Heart left ventricle (tissue), 16 donors: ENCODE measurements around the gene C5. TPM values are rescaled to one million over a fixed set of nuclear protein-coding genes. Genes with fewer than 3 reads are reported as not detected.

Source experiments
- ATAC-seq, 4 donors: fragments of 200-7000 bp; cut with Tn5 transposase; one replicate each; pipeline ENCODE4 v1.9.1; 2020 to 2022; ENCODE audit warnings: moderate library complexity in 4 of 4, mild to moderate bottlenecking in 3 of 4, moderate number of reproducible peaks in 1 of 4
- DNase-seq, 5 donors: peaks; one replicate each; pipeline ENCODE4 v3.0.0-alpha.2; 2020
- H3K27ac ChIP-seq, 12 donors: fragments of 200-600 bp; sonication (generic) in 4 of 12; one replicate each; pipeline versions ENCODE4 v1.5.0 to v1.8.0; 2016 to 2022; ENCODE audit warnings: mild to moderate bottlenecking in 2 of 12
- H3K27me3 ChIP-seq, 9 donors: fragments of 200-600 bp; sonication (generic) in 2 of 9; one replicate each; pipeline versions ENCODE4 v1.5.1 to v1.8.0; 2016 to 2022; ENCODE audit warnings: mild to moderate bottlenecking in 3 of 9
- H3K36me3 ChIP-seq, 9 donors: fragments of 200-600 bp; sonication (generic) in 2 of 9; one replicate each; pipeline versions ENCODE4 v1.5.0 to v1.8.0; 2018 to 2022; ENCODE audit warnings: mild to moderate bottlenecking in 2 of 9
- H3K4me1 ChIP-seq, 12 donors: fragments of 200-600 bp; sonication (generic) in 4 of 12; one replicate each; pipeline versions ENCODE4 v1.5.0 to v1.8.0; 2016 to 2022; ENCODE audit warnings: mild to moderate bottlenecking in 3 of 12
- H3K4me3 ChIP-seq, 12 donors: fragments of 200-600 bp; sonication (generic) in 4 of 12; one replicate each; pipeline versions ENCODE4 v1.5.0 to v1.8.0; 2017 to 2022; ENCODE audit warnings: mild to moderate bottlenecking in 9 of 12, moderate library complexity in 4 of 12
- H3K9me3 ChIP-seq, 12 donors: fragments of 200-600 bp; sonication (generic) in 4 of 12; one replicate each; pipeline versions ENCODE4 v1.5.0 to v1.8.0; 2016 to 2022; ENCODE audit warnings: mild to moderate bottlenecking in 1 of 12
- POLR2A ChIP-seq, 2 donors: fragments of 450-650 bp; IDR thresholded peaks; one replicate each; pipeline ENCODE4 v1.6.1; 2017; ENCODE audit warnings: antibody characterized with exemption in 2 of 2, mild to moderate bottlenecking in 2 of 2, moderate library complexity in 2 of 2
- WGBS, 4 donors: extraction: QIAGEN DNeasy Blood & Tissue Kit in 2 of 4; methylation state at CpG; one replicate each; pipeline versions ENCODE4 v1.1.5 to v1.1.7; 2013 to 2018; 5-methylcytosine and 5-hydroxymethylcytosine counted together
- intact Hi-C, 10 donors: fragments of 100-400 bp; cut with DNase I; formaldehyde crosslinking; loops; one replicate each; pipeline versions ENCODE4 v1.11.1 to v1.14.2; 2022
- polyA plus RNA-seq, 2 donors: library from polyadenylated mRNA; stranded (reverse); fragments of 200-250 nt; gene quantifications; one replicate each; pipeline ENCODE4 v1.2.3, GENCODE V29; 2013
- total RNA-seq, 9 donors: library from RNA; depleted of rRNA in 2 of 9; stranded (reverse); fragments of >200 nt in 2 of 9; fragmentation: NEBNext Ultra II Directional in 3 of 9; extraction: Animal tissue kit (Norgen Biotek cat#: 25700) in 3 of 9; gene quantifications; one replicate each; pipeline versions ENCODE4 v1.1.0 to v1.2.4, GENCODE V29; 2016 to 2023
- TF ChIP-seq, protein P1 (sequence below), 12 donors: fragments of 200-600 bp; sonication (generic) in 4 of 12; IDR thresholded peaks; one replicate each; pipeline versions ENCODE4 v1.5.0 to v1.8.0; 2018 to 2022; ENCODE audit warnings: antibody characterized with exemption in 12 of 12, mild to moderate bottlenecking in 5 of 12
- donor health status: ischemic (EF 13 %, LVEDD 7.1; RV severe dilation, severe dysfunction).
- donor health status: healthy with polysubstance abuse.
- donor health status: DM: no; HTN: yes; CAD: no.
- donor health status: DM: no; HTN: no; CAD: no.
- donor health status: ischemic (EF 25% LVEDD 6.9; RV normal size, moderate dysfunction).
- donor health status: ischemic (EF 25% LVEDD 5.7; RV mildly dilated, moderate dysfunction).
- donor health status: healthy.
- donor health status: DM: yes; HTN: yes; CAD: no.
- donor health status: ischemic (EF 35%, LVEDD 5.7; RV mildly dilated, moderate dysfunction).
- donor health status: nonischemic (EF 11% LVEDD 7.7; RV severe dilation, severe dysfunction).
- donor health status: DM: yes; HTN: yes; CAD: no.
- donor health status: PGD.
- donor health status: ischemic (EF 29% LVEDD 5.4; RV normal size, mild dysfunction).
- donor health status: nonischemic (EF 23%, LVEDD 6.1; RV moderate dilation, normal function).

The C5 gene
- total and polyA plus RNA-seq, 11 donors, result 0.32 to 1.8 (median 0.54) TPM

DNA sequence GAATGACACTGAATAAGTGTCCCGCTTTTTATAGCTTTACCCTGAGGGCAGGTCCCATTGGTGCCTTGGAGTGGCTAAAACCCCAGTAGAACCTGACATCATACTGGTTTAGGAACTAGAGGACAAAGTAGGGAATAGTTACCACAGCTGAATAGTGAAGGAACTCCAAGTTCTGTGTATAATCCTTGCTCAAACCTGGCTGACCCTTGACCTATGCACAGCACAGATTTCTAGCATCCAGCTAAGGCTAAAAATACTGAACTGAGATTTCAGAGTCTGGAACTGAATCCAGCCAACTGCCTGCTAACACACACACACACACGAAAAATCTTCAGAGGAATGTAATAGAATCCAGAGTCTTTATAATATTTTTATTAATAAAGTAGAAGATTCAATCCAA, 50.8 kb downstream of the C5 start:
- TF ChIP-seq, protein P1, sequence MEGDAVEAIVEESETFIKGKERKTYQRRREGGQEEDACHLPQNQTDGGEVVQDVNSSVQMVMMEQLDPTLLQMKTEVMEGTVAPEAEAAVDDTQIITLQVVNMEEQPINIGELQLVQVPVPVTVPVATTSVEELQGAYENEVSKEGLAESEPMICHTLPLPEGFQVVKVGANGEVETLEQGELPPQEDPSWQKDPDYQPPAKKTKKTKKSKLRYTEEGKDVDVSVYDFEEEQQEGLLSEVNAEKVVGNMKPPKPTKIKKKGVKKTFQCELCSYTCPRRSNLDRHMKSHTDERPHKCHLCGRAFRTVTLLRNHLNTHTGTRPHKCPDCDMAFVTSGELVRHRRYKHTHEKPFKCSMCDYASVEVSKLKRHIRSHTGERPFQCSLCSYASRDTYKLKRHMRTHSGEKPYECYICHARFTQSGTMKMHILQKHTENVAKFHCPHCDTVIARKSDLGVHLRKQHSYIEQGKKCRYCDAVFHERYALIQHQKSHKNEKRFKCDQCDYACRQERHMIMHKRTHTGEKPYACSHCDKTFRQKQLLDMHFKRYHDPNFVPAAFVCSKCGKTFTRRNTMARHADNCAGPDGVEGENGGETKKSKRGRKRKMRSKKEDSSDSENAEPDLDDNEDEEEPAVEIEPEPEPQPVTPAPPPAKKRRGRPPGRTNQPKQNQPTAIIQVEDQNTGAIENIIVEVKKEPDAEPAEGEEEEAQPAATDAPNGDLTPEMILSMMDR (IDR thresholded peaks at IDR 0.05), result no peak
- no peak for TF ChIP-seq POLR2A (IDR thresholded peaks at IDR 0.05)
- DNase-seq, result no peak
- ATAC-seq, result no peak
- intact Hi-C loops, result no loop called here
- Histone ChIP-seq H3K36me3 (peaks cover 0 to 15% (median 0%) of the 10 kb centered on the region in 9 donors), H3K4me3 (no peak overlapping the region), H3K27me3 (no peaks in the 10 kb centered on the region), H3K27ac (no peak overlapping the region), H3K4me1 (no peaks in the 10 kb centered on the region), H3K9me3 (no peaks in the 10 kb centered on the region)
- 87 to 93% (median 91%) methylated on average over 2 of the region's 2 CpGs for WGBS, 4 donors

DNA sequence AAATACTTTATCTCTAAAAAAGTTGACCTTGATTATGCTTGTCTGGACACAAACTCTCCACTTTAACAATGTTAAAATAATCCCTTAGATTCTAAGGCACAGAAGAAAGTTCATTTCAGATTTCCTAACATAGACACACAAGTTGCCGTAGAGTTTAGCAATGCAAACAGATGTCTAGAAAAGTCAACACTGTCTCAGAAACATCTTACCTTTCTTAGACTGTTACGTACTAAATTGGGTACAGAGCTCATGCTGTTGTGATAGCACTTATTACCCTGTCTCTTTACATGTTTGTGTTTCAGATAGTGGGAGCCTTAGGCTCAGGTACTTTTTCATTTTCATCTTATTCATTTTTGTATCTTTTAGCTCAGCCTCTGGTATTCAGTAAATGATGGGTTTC, 52.0 kb downstream of the C5 start:
- Histone ChIP-seq H3K4me3 (no peak overlapping the region), H3K4me1 (no peaks in the 10 kb centered on the region), H3K27ac (no peak overlapping the region), H3K36me3 (peaks cover 0 to 15% (median 0%) of the 10 kb centered on the region in 9 donors), H3K9me3 (no peaks in the 10 kb centered on the region), H3K27me3 (no peaks in the 10 kb centered on the region)
- intact Hi-C loops, result no loop called here
- no peak for ATAC-seq
- DNase-seq, result no peak
- WGBS, 4 donors, result 94 to 98% (median 96%) methylated on average over 2 of the region's 2 CpGs
- no peak for TF ChIP-seq POLR2A (IDR thresholded peaks at IDR 0.05)
- TF ChIP-seq, protein P1 (IDR thresholded peaks at IDR 0.05), result no peak

DNA sequence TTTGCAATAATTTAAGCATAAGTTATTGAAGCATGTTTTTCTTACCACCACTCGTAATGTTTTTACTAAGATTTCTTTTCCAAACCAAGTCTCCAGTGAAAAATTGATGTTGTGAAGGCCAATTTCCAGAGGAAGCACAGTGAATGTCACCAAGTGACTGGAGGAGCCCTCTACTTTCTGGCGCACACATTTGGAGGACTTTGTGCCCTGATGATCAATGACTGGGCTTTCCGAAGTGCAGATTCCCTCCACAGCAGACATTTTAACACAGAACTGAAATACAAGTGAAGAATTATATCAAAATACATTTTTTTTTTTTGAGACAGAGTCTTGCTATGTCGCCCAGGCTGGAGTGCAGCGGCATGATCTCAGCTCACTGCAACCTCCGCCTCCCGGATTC, 52.6 kb downstream of the C5 start:
- Histone ChIP-seq H3K4me1 (no peaks in the 10 kb centered on the region), H3K27me3 (no peaks in the 10 kb centered on the region), H3K36me3 (peaks cover 0 to 12% (median 0%) of the 10 kb centered on the region in 9 donors), H3K4me3 (no peak overlapping the region), H3K9me3 (no peaks in the 10 kb centered on the region), H3K27ac (no peak overlapping the region)
- intact Hi-C loops, result no loop called here
- no peak for ATAC-seq
- WGBS, 4 donors, result 81 to 94% (median 86%) methylated on average over 7 of the region's 7 CpGs
- TF ChIP-seq, protein P1 (IDR thresholded peaks at IDR 0.05), result no peak
- TF ChIP-seq POLR2A (IDR thresholded peaks at IDR 0.05), result no peak
- DNase-seq, result no peak

DNA sequence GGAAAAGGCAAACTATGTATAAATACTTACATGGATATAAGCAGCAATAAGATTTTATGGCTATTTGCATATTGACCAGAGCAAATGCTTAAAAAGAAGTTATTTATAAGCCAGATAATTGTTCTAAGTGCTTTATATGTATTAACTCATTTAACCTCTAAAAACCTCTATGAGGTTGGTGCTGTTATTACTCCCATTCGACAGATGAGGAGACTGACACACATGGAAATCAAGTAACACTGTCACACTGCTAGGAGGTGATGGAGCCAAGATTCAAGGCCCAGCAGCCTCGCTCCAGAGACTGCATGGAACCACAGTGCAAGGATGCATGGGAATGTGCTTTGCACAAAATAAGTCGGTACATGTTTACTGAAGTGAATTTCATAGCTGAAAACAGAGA, 53.7 kb downstream of the C5 start:
- TF ChIP-seq POLR2A (IDR thresholded peaks at IDR 0.05), result no peak
- TF ChIP-seq, protein P1 (IDR thresholded peaks at IDR 0.05), result no peak
- ATAC-seq (no peak), DNase-seq (no peak)
- Histone ChIP-seq H3K9me3 (no peaks in the 10 kb centered on the region), H3K4me3 (no peak overlapping the region), H3K27ac (no peak overlapping the region), H3K27me3 (no peaks in the 10 kb centered on the region), H3K4me1 (no peaks in the 10 kb centered on the region), H3K36me3 (peaks cover 0 to 5% (median 0%) of the 10 kb centered on the region in 9 donors)
- intact Hi-C loops, result no loop called here
- WGBS, 4 donors, result 63 to 79% (median 71%) methylated on average over 3 of the region's 3 CpGs
